HG02840 (cell line): ENCODE measurements around the gene RALGAPA1.
A peak's percentile ranks its signal among the peaks of the same experiment; 100 is the strongest.
"Not testable (repeated sequence)": the region's sequence is repeated elsewhere in the genome, so short reads cannot be mapped to it uniquely, and the experiment has no call there.

ENCODE experiments used
- ATAC-seq: cut with Tn5 transposase; IDR thresholded peaks from one replicate; pipeline ENCODE4 v1.9.1; 2021; ENCODE audit warnings: mild to moderate bottlenecking, moderate library complexity, moderate number of reproducible peaks; ENCODE audit not compliant: unreplicated experiment, low FRiP score

The RALGAPA1 gene

GRCh38 chr14:35808638-35809563, at the start of gene RALGAPA1:
Gene RALGAPA1, minus strand, starts transcription at chr14:35809295. Its CDS starts 460 bp downstream, at chr14:35808835.
- ATAC-seq, result peak; percentile 96

DNA sequence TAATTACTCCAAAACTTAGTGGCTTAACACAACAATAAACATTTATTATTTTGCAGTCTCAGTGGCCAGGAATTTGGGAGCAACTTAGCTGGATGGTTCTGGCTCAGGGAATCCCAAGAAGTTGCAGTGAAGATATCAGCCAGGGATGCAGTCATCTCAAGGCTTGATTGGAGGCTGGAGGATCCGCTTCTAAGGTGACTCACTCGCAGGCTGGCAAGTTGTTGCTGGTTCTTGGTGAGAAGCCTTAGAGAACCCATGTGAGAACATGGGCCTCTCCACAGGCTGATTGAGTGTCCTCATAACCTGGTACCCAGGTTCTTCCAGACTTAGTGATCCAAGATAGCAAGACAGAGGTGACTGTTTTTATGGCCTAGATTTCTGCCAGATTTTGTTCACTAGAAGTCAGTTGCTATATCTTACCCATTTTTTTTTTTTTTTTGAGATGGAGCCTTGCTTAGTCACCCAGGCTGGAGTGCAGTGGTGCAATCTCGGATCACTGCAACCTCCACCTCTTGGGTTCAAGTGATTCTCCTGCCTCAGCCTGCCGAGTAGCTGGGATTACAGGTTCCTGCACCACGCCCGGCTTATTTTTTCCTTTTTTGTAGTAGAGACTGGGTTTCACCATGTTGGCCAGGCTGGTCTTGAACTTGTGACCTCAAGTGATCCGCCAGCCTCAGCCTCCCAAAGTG, 49.6 kb upstream of the RALGAPA1 start:
- no peak for ATAC-seq

DNA sequence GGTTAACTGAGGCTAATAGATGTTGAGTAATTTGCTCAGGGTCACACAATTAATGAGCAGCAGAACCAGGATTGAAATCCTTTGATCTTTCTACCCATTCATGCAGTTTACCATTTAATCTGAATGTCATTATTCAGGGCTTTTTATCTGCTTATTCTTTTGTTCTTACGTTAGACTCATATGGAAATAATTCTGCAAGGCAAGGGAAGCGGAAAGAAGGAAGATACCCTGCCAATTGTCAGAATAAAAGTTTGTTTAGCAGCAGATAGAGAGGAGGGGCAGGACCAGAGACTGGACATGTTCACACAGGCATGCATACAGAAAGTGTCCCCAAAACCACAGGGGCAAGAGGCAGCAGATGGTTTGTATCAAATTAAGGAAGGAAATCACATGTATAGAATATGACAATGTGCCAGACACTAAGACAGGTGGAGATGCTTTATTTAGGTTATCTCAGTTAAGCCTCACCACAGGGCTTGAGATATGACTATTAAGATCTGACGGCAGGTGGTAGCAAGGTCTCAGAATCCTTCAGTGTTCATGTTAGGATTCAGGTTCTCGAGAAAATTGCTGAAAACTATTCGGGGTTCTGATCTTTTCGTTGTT, 46.9 kb upstream of the RALGAPA1 start:
- ATAC-seq, result peak; percentile 97

DNA sequence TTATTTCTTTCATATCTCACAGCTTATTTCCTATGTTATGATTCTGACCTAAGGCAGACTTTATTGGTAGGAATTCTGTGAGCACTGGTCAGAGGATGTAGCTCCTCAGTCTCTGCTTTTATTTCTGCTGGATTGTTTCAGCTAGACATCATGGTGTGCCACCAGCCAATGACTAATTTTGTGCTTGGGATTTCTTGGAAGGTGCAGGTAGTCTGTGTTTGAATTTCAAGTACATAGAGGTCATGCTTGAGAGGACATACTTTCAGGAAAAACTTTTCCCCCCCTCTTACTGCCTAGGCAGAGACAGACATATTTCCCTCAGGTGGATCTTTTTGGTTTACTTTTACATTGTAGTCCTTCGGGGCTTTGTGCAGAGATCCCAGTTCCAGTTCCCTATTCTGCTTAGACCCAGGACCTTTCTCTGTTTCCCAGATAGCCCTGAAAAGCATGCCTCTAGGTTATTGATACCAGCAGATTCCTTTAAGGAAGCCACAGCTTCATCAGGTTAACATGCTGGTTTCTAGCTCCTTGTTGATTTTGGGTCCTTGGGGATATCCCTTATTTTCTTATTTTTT, 45.7 kb upstream of the RALGAPA1 start:
- no peak for ATAC-seq

- no peak for ATAC-seq
Observed at GRCh38 chr14:35853225-35853624, 44.1 kb upstream of the RALGAPA1 start.

DNA sequence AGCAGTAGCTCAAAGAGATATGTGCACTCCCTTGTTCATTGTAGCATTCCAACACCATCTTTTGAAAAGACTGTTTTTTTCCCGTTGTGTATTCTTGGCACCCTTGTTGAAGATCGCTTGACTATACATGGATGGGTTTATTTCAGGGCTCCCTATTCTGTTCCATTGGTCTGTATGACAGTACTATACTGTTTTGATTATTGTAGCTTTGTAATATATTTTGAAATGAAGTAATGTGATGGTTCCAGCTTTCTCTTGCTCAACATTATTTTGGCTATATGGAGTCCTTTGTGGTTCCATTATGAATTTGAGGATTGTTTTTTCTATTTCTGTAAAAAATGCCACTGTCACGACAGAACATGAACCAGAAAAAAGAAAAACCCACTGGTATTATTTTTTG, 42.7 kb upstream of the RALGAPA1 start:
- no peak for ATAC-seq

GRCh38 chr14:35849122-35849521, 40.0 kb upstream of the RALGAPA1 start:
- no peak for ATAC-seq

DNA sequence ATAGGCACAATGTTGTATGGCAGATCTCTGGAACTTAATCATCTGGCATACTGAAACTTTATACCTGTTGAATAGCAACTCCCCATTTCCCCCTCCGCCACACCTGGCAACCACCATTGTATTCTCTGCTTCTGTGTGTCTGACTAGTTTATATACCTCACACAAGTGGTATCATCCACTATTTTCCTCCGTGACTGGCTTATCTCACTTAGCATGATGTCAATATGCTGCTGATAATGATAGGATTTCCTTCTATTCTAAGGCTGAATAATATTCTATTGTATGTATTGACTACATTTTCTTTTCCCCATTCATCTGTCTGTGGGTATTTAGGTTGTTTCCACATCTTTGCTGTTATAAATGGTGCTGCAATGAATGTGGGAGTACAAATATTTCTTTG, 38.5 kb upstream of the RALGAPA1 start:
- ATAC-seq, result no peak

DNA sequence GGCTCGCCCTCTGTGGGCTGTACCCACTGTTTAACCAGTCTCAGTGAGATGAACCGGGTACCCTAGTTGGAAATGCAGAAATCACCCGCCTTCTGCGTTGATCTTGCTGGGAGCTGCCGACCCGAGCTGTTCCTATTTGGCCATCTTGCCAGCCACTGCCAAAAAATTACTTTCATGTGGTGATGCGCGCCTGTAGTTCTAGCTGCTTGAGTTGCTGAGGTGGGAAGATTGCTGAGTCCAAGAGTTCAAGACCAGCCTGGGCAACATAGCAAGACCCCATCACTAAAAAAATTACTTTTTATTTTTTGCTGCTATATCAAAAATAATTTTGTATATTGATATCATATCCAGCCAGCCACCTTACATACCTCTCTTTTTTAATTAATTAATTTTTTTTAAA, 35.4 kb upstream of the RALGAPA1 start:
- no peak for ATAC-seq

GRCh38 chr14:35842245-35842644, 33.1 kb upstream of the RALGAPA1 start:
- not testable (repeated sequence) for ATAC-seq

GRCh38 chr14:35841704-35842103, 32.6 kb upstream of the RALGAPA1 start:
- not testable (repeated sequence) for ATAC-seq

GRCh38 chr14:35835208-35835982, 26.3 kb upstream of the RALGAPA1 start:
- ATAC-seq, result no peak

DNA sequence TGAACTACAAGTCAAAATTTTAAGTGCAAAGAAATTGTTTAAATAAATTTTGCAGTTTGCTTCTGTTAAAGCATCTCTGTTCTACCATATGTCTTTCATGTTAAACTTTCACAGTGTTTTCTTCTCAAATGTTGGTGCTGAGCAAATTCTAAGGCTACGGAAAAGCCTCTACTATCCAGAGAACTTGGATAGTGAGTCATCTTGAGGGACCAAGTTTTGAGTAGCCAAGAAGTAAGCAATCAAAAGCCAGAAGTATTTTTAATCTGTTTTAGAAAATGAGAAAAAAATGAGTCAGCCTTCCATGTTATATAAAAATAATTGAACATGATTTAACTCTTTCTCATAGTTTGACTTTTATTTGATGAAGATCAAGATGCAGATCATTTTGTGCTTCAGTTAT, 20.4 kb upstream of the RALGAPA1 start:
- no peak for ATAC-seq

GRCh38 chr14:35827678-35828472, 18.8 kb upstream of the RALGAPA1 start:
- ATAC-seq, result no peak

- no peak for ATAC-seq
Observed at GRCh38 chr14:35826952-35827416, 17.9 kb upstream of the RALGAPA1 start.

- ATAC-seq, result peak; percentile 96
Observed at GRCh38 chr14:35826218-35826951, 17.3 kb upstream of the RALGAPA1 start, which contains the start of gene BRMS1L. Gene BRMS1L, plus strand, starts transcription at chr14:35826338. Its CDS starts 179 bp downstream, at chr14:35826517.

GRCh38 chr14:35825968-35826217, 16.8 kb upstream of the RALGAPA1 start:
- no peak for ATAC-seq

DNA sequence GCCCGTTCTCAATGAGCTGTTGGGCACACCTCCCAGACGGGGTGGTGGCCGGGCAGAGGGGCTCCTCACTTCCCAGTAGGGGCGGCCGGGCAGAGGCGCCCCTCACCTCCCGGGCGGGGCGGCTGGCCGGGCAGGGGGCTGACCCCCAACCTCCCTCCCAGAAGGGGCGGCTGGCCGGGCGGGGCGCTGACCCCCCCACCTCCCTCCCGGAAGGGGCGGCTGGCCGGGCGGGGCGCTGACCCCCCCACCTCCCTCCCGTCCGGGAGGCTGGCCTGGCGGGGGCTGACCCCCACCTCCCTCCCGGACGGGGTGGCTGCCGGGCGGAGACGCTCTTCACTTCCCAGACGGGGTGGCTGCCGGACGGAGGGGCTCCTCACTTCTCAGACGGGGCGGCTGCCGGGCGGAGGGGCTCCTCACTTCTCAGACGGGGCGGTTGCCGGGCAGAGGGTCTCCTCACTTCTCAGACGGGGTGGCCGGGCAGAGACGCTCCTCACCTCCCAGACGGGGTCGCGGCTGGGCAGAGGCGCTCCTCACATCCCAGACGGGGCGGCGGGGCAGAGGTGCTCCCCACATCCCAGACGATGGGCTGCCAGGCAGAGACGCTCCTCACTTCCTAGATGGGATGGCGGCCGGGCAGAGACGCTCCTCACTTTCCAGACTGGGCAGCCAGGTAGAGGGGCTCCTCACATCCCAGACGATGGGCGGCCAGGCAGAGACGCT, 15.5 kb upstream of the RALGAPA1 start:
- not testable (repeated sequence) for ATAC-seq
